ENCODE data around the gene RTN4RL2.

GRCh38 chr11:57439786-57440185, 20.5 kb upstream of the RTN4RL2 start:
- TF ChIP-seq POLR2A (IDR thresholded peaks at IDR 0.05; ENCODE audit: low read length) (no peak), GATA1 (IDR thresholded peaks at IDR 0.05; ENCODE audit: low read depth, low read length) (no peak)
